Measurements from ENCODE around the gene ARMH3.
"Not testable (repeated sequence)": the region's sequence is repeated elsewhere in the genome, so short reads cannot be mapped to it uniquely, and the experiment has no call there.

ARMH3 gene

DNA sequence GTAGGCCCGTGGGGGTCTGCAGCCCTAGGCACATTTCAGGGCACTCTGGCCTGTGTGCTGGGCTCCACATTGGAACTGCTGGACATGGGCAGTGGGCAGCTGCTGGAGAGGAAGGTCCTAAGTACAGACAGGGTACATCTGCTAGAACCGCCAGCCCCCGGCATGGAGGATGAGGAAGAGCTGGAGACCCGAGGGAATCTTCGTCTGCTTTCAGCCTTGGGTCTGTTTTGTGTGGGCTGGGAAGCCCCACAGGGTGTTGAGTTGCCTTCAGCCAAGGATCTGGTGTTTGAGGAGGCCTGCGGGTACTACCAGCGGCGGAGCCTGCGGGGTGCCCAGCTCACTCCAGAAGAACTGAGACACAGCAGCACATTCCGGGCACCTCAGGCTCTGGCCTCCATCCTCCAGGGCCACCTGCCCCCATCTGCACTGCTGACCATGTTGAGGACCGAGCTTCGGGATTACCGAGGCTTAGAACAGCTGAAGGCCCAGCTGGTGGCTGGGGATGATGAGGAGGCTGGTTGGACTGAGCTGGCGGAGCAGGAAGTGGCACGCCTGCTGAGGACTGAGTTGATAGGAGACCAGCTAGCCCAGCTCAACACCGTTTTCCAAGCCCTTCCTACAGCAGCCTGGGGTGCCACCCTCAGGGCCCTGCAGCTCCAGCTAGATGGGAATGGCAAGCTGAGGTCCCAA is 10.6 kb upstream of the ARMH3 start:
- TF ChIP-seq, protein P1, sequence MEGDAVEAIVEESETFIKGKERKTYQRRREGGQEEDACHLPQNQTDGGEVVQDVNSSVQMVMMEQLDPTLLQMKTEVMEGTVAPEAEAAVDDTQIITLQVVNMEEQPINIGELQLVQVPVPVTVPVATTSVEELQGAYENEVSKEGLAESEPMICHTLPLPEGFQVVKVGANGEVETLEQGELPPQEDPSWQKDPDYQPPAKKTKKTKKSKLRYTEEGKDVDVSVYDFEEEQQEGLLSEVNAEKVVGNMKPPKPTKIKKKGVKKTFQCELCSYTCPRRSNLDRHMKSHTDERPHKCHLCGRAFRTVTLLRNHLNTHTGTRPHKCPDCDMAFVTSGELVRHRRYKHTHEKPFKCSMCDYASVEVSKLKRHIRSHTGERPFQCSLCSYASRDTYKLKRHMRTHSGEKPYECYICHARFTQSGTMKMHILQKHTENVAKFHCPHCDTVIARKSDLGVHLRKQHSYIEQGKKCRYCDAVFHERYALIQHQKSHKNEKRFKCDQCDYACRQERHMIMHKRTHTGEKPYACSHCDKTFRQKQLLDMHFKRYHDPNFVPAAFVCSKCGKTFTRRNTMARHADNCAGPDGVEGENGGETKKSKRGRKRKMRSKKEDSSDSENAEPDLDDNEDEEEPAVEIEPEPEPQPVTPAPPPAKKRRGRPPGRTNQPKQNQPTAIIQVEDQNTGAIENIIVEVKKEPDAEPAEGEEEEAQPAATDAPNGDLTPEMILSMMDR (conservative IDR thresholded peaks at IDR 0.05; ENCODE audit: control insufficient read depth, insufficient read depth, low read depth, low read length), result no peak
- peak overlapping the region; percentile 66 for H3K4me3 ChIP-seq (ENCODE audit: control insufficient read depth, low read depth, low read length)
- DNase-seq (ENCODE audit: low read depth), result no peak

DNA sequence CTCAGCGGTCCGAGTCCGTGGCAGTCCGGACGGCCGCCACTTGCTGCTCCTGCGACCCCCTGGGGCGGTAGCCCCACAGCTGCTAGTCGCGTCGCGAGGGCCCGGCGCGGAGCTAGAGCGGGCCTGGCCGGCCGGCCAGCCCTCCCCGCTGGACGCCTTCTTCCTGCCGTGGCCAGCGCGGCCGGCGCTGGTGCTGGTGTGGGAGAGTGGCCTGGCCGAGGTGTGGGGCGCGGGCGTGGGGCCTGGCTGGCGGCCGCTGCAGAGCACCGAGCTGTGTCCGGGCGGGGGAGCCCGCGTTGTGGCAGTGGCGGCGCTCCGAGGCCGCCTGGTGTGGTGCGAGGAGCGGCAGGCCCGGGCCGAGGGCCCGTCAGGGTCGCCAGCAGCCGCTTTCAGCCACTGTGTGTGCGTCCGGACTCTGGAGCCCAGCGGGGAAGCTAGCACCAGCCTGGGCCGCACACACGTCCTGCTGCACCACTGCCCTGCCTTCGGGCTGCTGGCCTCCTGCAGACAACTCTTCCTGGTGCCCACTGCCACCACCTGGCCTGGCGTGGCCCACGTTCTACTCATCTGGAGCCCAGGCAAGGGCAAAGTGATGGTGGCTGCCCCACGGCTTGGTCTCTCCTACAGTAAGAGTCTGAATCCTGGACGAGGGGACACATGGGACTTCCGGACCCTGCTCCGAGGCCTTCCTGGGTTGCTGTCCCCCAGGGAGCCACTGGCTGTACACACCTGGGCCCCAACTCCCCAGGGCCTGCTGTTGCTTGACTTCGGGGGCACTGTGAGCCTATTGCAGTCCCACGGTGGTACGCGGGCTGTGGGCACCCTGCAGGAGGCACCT is 9.8 kb upstream of the ARMH3 start:
- DNase-seq (ENCODE audit: low read depth), result no peak

DNA sequence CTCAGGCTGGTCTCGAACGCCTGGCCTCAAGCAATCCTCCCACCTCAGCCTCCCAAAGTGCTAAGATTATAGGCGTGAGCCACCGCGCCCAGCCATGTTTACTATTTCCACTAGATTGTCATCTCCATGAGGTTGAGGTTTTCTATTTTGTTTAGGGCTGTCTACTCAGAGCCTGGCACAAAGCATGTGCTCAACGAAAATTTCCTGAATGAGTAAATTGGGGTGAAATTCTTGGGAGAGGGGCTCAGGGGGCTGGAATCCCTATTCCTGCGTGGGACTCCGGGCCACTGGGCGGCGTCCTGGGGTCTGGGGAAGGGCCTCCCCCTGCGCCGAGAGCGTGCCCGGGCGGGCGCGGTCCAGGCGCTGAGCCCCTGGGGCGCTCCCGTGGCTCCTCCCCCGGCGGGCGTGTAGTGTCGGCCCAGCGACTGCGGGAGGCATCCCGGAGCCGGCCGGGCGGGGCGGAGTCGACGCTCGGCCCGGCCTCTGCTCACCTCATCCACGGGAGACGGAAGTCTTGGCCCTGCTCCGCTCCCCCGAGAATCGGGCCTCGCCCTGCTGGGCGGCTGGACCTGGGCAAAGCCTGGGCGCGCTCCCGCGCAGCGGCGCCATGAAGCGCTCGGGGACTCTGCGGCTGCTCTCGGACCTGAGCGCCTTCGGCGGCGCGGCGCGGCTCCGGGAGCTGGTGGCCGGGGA is 9.0 kb upstream of the ARMH3 start, which contains the start of gene HPS6:
TSS of gene HPS6 (plus strand) at position 482 of the 693 bp plus-strand sequence. CDS start at position 608, 126 bp downstream.
- TF ChIP-seq, protein P1 (conservative IDR thresholded peaks at IDR 0.05; ENCODE audit: control insufficient read depth, insufficient read depth, low read depth, low read length), result no peak
- H3K4me3 ChIP-seq (ENCODE audit: control insufficient read depth, low read depth, low read length), result peak within 1 kb of the TSS; percentile 66
- peak; percentile 82 for DNase-seq (ENCODE audit: low read depth)

More for the DNA sequence above, 9.8 kb upstream of the ARMH3 start:
- H3K4me3 ChIP-seq (ENCODE audit: control insufficient read depth, low read depth, low read length), result peak overlapping the region; percentile 66
- TF ChIP-seq, protein P1 (conservative IDR thresholded peaks at IDR 0.05; ENCODE audit: control insufficient read depth, insufficient read depth, low read depth, low read length), result no peak

DNA sequence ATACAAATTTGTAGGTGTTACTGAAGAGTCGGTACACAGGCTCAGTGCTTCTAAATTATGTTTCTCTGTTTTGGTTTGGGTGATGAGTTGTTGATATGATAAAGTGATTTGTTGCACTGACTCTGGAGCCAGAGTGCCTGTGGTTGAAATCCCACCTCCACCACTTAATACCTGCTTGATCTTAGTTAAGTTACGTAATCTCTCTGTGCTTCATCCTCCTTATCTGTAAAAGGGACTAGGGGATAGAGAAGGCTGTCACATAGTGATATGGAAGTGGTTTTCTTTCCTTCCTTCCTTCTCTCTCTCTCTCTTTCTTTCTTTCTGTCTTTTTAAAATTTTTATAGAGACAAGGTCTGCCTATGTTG is 8.5 kb upstream of the ARMH3 start:
- no peak overlapping the region for H3K4me3 ChIP-seq (ENCODE audit: control insufficient read depth, low read depth, low read length)
- no peak for DNase-seq (ENCODE audit: low read depth)
- TF ChIP-seq, protein P1 (conservative IDR thresholded peaks at IDR 0.05; ENCODE audit: control insufficient read depth, insufficient read depth, low read depth, low read length), result no peak

DNA sequence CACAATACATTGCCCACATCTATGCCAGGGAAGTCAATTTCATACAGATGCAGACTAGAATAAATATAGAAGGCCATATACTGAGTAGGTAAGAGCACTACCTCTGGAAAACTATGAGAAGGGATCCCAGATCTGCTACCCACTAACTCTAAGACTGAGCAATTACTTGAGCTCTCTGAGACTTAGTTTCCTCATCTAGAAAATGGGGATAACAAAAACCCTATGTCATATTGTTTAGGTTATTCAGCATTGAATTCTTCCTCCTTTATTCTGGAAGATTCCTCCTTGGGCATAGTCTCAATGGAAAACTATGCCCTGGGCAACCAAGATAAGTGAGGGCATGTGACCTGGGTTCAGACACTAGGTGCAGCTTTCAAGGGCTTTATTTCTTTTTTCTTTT is 4.0 kb upstream of the ARMH3 start:
- no peak overlapping the region for H3K4me3 ChIP-seq (ENCODE audit: control insufficient read depth, low read depth, low read length)
- TF ChIP-seq, protein P1 (conservative IDR thresholded peaks at IDR 0.05; ENCODE audit: control insufficient read depth, insufficient read depth, low read depth, low read length), result no peak
- no peak for DNase-seq (ENCODE audit: low read depth)

DNA sequence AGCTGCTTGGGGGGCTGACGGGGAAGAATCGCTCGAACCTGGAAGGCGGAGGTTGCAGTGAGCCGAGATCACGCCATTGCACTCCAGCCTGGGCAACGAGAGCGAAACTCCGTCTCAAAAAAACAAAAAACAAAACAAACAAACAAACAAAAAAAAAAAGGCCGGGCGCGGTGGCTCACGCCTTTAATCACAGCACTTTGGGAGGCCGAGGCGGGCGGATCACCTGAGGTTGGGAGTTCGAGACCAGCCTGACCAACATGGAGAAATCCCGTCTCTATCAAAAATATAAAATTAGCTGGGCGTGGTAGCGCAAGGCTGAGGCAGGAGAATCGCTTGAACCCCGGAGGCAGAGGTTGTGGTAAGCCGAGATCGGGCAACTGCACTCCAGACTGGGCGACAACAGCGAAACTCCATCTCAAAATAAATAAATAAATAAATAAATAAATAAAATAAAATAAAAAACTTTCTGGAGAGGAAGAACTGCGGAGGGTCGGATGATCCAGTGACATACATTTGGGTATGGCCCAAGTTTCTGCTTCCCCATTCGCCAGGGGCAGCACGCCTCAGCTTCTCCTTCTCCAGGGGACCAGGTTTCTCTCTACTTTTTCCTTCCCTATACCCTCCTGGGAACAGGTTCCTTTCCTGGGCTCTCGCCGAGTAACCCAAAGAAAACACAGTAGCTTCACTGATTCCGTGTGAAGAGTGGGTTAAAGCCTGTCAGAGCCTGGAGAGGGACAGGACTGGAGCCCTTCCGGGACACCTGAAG is 909 bp downstream of the ARMH3 start:
- DNase-seq (ENCODE audit: low read depth), result not testable (repeated sequence)

More for the DNA sequence above, 909 bp downstream of the ARMH3 start:
- H3K4me3 ChIP-seq (ENCODE audit: control insufficient read depth, low read depth, low read length), result peak overlapping the region; percentile 86

Data from fibroblast of mammary gland (primary cell).